Loucy (cell line): ENCODE results near the gene CISTR.
"Not testable (repeated sequence)": the region's sequence is repeated elsewhere in the genome, so short reads cannot be mapped to it uniquely, and the experiment has no call there.

Experiments used
- H2AFZ ChIP-seq: fragments of 200-600 bp; sonication (generic); 2 replicates; pipeline ENCODE4 v1.6.0; 2016; ENCODE audit warnings: antibody characterized with exemption, mild to moderate bottlenecking, low read length, moderate library complexity
- H3F3A ChIP-seq: fragments of 200-600 bp; 2 replicates; pipeline ENCODE4 v1.6.0; 2016; ENCODE audit warnings: antibody characterized with exemption, low read depth, mild to moderate bottlenecking
- H3K27me3 ChIP-seq: fragments of 200-600 bp; sonication (generic); 2 replicates; pipeline ENCODE4 v1.6.1; 2014; ENCODE audit warnings: low read length, mild to moderate bottlenecking; ENCODE audit not compliant: insufficient read depth, poor library complexity, severe bottlenecking
- H3K36me3 ChIP-seq: fragments of 200-600 bp; sonication (generic); 2 replicates; pipeline ENCODE4 v1.6.1; 2016; ENCODE audit warnings: low read length; ENCODE audit not compliant: insufficient read depth
- H3K4me1 ChIP-seq: fragments of 200-600 bp; sonication (generic); 2 replicates; pipeline ENCODE4 v1.5.1; 2014; ENCODE audit warnings: low read length, mild to moderate bottlenecking; ENCODE audit not compliant: insufficient read depth, poor library complexity, severe bottlenecking
- H3K4me2 ChIP-seq: fragments of 200-600 bp; sonication (generic); 2 replicates; pipeline ENCODE4 v1.6.0; 2014; ENCODE audit warnings: antibody characterized with exemption, low read length, low read depth, mild to moderate bottlenecking; ENCODE audit not compliant: poor library complexity, severe bottlenecking
- H3K4me3 ChIP-seq: fragments of 200-600 bp; sonication (generic); 2 replicates; pipeline ENCODE4 v1.5.1; 2014; ENCODE audit warnings: low read length, mild to moderate bottlenecking, mixed read lengths; ENCODE audit not compliant: poor library complexity, severe bottlenecking
- H3K79me2 ChIP-seq: fragments of 200-600 bp; sonication (generic); 2 replicates; pipeline ENCODE4 v1.6.1; 2014; ENCODE audit warnings: low read length; ENCODE audit not compliant: insufficient read depth
- H3K9ac ChIP-seq: fragments of 200-600 bp; sonication (generic); 2 replicates; pipeline ENCODE4 v1.6.0; 2014; ENCODE audit warnings: mild to moderate bottlenecking, low read depth, low read length, moderate library complexity; ENCODE audit not compliant: poor library complexity, severe bottlenecking
- H3K9me2 ChIP-seq: fragments of 200-600 bp; sonication (generic); replicated peaks from 2 replicates; pipeline ENCODE4 v1.6.1; 2016; ENCODE audit warnings: low read depth, low read length, mixed read lengths
- H3K9me3 ChIP-seq: fragments of 200-600 bp; sonication (generic); 2 replicates; pipeline ENCODE4 v1.6.1; 2014; ENCODE audit warnings: mild to moderate bottlenecking, antibody characterized with exemption, low read length, low read depth; ENCODE audit not compliant: insufficient read depth
- H4K20me1 ChIP-seq: fragments of 200-600 bp; sonication (generic); 2 replicates; pipeline ENCODE4 v1.6.0; 2014; ENCODE audit warnings: antibody characterized with exemption, low read length, mild to moderate bottlenecking; ENCODE audit not compliant: insufficient read depth, poor library complexity, severe bottlenecking
- CTCF ChIP-seq: fragments of 200-600 bp; sonication (generic); conservative IDR thresholded peaks from 2 replicates; pipeline ENCODE4 v1.5.1; 2014; ENCODE audit warnings: mild to moderate bottlenecking, antibody characterized with exemption, low read length
- EZH2phosphoT487 ChIP-seq: fragments of 200-600 bp; IDR thresholded peaks from 2 replicates; pipeline ENCODE4 v1.6.1; 2018; ENCODE audit warnings: antibody characterized with exemption, mild to moderate bottlenecking, moderate library complexity, borderline replicate concordance

CISTR gene

GRCh38 chr12:53720946-53721345 lies 30.8 kb downstream of the CISTR start:
- H3F3A ChIP-seq: no peaks in the 10 kb centered on the region
- H3K36me3 ChIP-seq: no peaks in the 10 kb centered on the region

GRCh38 chr12:53719649-53720048 lies 32.1 kb downstream of the CISTR start:
- H4K20me1 ChIP-seq: no peaks in the 10 kb centered on the region
- no peak overlapping the region for H3K4me2 ChIP-seq
- H3K9me3 ChIP-seq: no peaks in the 10 kb centered on the region
- no peaks in the 10 kb centered on the region for H3K79me2 ChIP-seq
- no peak for TF ChIP-seq EZH2phosphoT487
- TF ChIP-seq CTCF: no peak
- no peaks in the 10 kb centered on the region for H3K27me3 ChIP-seq
- H2AFZ ChIP-seq: no peak overlapping the region
- H3K4me3 ChIP-seq: no peak overlapping the region
- no peaks in the 10 kb centered on the region for H3K9me2 ChIP-seq
- no peaks in the 10 kb centered on the region for H3F3A ChIP-seq
- no peaks in the 10 kb centered on the region for H3K36me3 ChIP-seq
- H3K9ac ChIP-seq: no peak overlapping the region
- no peaks in the 10 kb centered on the region for H3K4me1 ChIP-seq

More at GRCh38 chr12:53720946-53721345, 30.8 kb downstream of the CISTR start:
- Histone ChIP-seq H3K4me3 (no peak overlapping the region), H3K9ac (no peak overlapping the region), H4K20me1 (no peaks in the 10 kb centered on the region), H3K27me3 (no peaks in the 10 kb centered on the region), H3K4me1 (peaks cover 5% of the 10 kb centered on the region), H3K9me2 (no peaks in the 10 kb centered on the region), H3K4me2 (no peak overlapping the region), H2AFZ (no peak overlapping the region), H3K9me3 (no peaks in the 10 kb centered on the region), H3K79me2 (no peaks in the 10 kb centered on the region)
- TF ChIP-seq EZH2phosphoT487 (no peak), CTCF (no peak)

- not testable (repeated sequence) for H3K4me1 ChIP-seq, H3K4me3 ChIP-seq, H3K27me3 ChIP-seq, H3K79me2 ChIP-seq, H3K9ac ChIP-seq, H4K20me1 ChIP-seq, H2AFZ ChIP-seq, H3K9me2 ChIP-seq, H3K4me2 ChIP-seq, H3F3A ChIP-seq, H3K36me3 ChIP-seq, H3K9me3 ChIP-seq
These were observed 33.2 kb downstream of the CISTR start for GRCh38 chr12:53718567-53718966.

- H2AFZ ChIP-seq: no peak overlapping the region
- no peaks in the 10 kb centered on the region for H3F3A ChIP-seq
- H3K36me3 ChIP-seq: no peaks in the 10 kb centered on the region
- no peaks in the 10 kb centered on the region for H3K9me3 ChIP-seq
- no peaks in the 10 kb centered on the region for H3K9me2 ChIP-seq
- H3K79me2 ChIP-seq: no peaks in the 10 kb centered on the region
- H3K9ac ChIP-seq: no peak overlapping the region
- no peaks in the 10 kb centered on the region for H4K20me1 ChIP-seq
- H3K4me1 ChIP-seq: no peaks in the 10 kb centered on the region
- H3K27me3 ChIP-seq: no peaks in the 10 kb centered on the region
- TF ChIP-seq CTCF (no peak), EZH2phosphoT487 (no peak)
- no peak overlapping the region for H3K4me2 ChIP-seq
- H3K4me3 ChIP-seq: no peak overlapping the region
These were observed 34.5 kb downstream of the CISTR start for GRCh38 chr12:53717319-53717718.
